GM12891 (cell line): ENCODE measurements around the gene CYP51A1.

Experiments used
- PAX5 ChIP-seq: IDR thresholded peaks from 2 replicates; pipeline ENCODE4 v1.6.1; 2011; ENCODE audit warnings: low read length, moderate library complexity, mild to moderate bottlenecking; ENCODE audit not compliant: insufficient read depth, severe bottlenecking
- POLR2A ChIP-seq: IDR thresholded peaks from 2 replicates; pipeline ENCODE4 v1.6.1; 2011; ENCODE audit warnings: low read depth, low read length, control low read depth
- POLR2AphosphoS5 ChIP-seq: IDR thresholded peaks from 2 replicates; pipeline ENCODE4 v1.6.1; 2011; ENCODE audit warnings: low read depth, low read length, control low read depth
- POU2F2 ChIP-seq: IDR thresholded peaks from 2 replicates; pipeline ENCODE4 v1.6.1; 2011; ENCODE audit warnings: low read depth, mild to moderate bottlenecking, control low read depth, low read length, moderate library complexity
- SPI1 ChIP-seq: IDR thresholded peaks from 2 replicates; pipeline ENCODE4 v1.6.1; 2011; ENCODE audit warnings: low read depth, low read length, control low read depth
- TAF1 ChIP-seq: IDR thresholded peaks from 2 replicates; pipeline ENCODE4 v1.6.1; 2011; ENCODE audit warnings: low read depth, low read length, control low read depth

GRCh38 chr7:92156990-92157389 lies 22.7 kb upstream of the CYP51A1 start:
- TF ChIP-seq TAF1 (no peak), POLR2A (no peak), SPI1 (no peak), POU2F2 (no peak), POLR2AphosphoS5 (no peak), PAX5 (no peak)
